HG02840 (cell line): ENCODE results near the gene ADAMTS7.
"Not testable (repeated sequence)": the region's sequence is repeated elsewhere in the genome, so short reads cannot be mapped to it uniquely, and the experiment has no call there.

Experiments
- ATAC-seq: cut with Tn5 transposase; IDR thresholded peaks from one replicate; pipeline ENCODE4 v1.9.1; 2021; ENCODE audit warnings: mild to moderate bottlenecking, moderate library complexity, moderate number of reproducible peaks; ENCODE audit not compliant: unreplicated experiment, low FRiP score

Gene ADAMTS7

DNA sequence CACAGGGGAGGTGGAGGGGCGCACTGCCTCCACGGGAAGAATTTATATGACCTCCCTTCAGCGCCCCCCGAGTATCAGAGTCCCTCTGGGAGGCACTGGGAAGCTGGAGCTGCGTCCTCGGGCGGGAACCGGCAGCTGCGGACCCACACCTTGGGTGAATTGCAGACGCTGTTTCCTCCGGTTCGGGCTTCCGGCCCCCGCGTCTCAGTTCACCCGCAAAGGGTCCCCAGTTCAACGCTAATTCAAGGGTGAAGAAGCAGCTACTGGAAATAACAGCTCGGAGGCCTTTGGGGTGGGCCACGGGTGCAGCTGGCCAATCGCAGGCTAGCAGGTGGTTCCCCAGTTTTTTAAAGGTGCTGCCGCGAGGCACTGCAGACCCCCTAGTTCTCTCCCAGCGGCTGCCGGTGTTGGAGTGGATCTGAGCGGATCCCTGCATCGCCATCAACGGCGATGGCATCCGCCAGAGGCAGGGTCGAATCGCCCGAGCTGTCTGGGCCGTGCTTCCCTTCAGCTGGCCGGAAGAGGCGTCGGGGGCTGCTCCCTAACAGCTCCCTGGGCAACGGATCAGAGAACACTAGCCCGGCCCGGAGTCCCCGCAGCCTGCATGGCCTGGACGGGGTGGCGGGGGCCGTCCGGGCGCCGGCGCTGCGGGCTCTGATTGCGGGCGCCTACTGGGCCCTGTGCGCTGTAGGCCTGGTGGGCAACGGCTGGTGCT, 19.4 kb upstream of the ADAMTS7 start:
- no peak for ATAC-seq

DNA sequence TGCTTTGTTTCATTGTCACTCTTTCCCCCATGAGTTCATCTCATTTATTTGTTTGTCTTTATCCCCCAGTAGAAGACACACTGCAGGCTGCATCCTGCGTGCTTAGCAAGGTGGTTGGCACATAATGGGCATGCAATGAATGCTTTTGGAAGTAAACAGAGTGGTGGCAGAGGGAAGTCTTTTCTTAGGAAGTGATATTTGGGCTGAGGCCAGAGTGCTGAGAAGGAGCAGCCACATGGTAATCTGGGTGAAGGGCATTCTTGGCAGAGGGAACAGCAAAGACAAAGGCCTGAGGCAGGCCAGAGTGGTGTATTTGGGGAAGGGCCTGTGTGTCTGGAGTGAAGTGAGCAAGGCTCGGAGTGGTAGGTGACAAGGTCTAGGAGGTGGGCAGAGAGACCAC, 17.7 kb upstream of the ADAMTS7 start:
- ATAC-seq = no peak

DNA sequence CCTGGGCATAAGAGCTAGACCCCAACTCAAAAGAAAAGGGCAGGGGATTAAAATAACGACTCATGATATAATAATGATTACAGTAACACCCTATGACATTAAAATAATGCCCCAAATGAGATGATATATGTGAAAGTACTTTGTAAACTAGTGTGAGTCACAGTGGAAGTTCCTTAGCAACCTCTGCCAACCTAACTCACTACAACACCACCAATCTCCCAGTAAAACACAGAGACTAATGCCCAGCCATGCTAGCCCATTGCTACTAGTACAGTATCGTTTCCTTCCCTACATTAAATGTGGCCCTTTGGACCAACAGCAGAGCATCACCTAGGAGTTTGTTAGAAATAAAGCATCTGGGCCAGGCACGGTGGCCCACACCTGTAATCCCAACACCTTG, 11.2 kb upstream of the ADAMTS7 start:
- no peak for ATAC-seq

DNA sequence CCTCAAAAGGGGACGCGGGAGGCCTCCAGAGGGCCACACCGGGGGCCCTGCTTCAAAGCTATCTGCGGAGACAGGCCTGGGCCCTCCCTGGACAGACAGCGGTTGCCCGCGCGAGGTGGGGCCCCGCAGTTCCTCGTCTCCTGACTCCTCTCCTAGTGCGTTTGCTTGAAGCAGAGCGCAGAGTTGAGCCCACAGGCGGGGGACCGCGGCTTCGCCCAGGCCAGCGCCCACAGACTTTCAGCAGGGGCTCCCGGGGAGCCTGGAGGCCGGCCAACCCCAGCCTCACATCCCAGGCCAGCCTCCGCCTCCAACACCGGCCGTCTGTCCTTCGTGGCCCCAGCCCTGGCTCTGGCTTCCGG, 540 bp upstream of the ADAMTS7 start:
- no peak for ATAC-seq

DNA sequence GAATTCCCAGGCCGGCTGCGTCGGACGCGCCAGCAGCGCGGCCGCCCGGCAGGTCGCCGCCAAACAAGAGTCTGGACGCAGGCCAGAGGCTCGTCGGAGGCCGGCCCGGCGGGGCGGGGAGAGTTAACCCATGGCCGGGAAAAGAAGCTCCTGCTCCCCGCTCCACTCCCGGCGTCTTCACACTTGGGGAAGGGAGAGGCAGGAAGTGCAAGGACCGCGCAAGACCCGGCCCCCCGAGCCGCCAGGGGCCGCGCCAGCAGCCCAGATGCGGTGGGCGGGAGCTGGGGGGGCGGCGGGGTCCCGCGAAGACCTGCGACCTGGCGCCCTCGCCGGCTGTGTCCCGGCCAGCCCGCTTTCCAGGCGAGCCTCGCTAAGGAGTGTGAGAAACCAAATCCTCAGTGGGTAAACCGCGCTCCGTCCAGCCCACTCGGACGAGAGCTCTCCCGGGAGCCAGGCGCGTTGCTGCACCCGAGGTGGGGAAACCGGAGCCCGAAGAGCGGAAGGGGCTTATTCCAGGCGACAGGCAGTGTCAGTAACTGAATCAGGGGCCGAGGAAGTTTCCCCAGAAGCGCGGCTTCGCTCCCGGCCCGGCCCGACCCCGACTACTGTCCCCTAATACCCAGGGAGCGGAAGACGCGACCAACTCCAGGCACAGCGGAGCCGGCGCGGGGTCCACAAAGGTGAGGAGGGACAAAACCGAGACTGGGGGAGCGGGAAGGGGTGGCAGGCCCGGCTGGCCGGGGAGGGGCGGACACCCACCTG, 721 bp downstream of the ADAMTS7 start:
- ATAC-seq = no peak

DNA sequence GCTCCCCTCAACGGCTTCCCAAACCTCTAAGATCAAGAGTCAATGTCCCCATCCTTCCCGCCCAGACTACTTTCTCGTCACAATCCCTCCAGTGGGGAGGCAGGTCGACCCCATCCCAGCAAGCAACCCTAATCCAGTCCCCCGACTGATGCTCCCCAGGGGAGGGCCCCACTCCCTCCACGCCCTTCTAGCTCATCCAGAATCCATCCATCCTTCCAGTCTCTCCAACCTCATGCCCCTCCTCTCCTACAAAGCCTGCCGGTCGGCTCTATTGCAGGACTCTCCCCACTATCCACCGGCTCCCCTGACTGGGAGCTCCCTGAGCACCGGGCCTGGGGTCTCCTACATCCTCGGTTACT, 1.3 kb downstream of the ADAMTS7 start:
- no peak for ATAC-seq

DNA sequence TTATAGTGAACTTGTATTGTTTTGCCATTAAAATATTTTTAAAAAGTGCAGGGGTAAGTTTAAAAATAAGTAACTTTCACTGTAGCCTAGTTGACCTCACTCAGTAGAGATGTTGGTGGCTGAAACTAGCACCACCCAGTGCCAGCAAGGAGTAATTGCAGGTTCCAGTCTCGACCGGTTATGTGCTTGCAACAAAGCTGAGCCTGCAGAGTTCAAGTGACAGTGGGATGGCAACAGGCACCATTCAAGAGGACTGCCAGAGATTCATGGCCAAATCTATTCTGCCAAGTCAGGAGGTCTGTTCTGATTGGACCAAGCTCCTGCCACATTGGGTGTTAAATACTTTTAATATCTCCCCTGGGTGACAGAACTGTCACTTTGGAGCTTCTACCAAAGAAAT, 2.7 kb downstream of the ADAMTS7 start:
- no peak for ATAC-seq

DNA sequence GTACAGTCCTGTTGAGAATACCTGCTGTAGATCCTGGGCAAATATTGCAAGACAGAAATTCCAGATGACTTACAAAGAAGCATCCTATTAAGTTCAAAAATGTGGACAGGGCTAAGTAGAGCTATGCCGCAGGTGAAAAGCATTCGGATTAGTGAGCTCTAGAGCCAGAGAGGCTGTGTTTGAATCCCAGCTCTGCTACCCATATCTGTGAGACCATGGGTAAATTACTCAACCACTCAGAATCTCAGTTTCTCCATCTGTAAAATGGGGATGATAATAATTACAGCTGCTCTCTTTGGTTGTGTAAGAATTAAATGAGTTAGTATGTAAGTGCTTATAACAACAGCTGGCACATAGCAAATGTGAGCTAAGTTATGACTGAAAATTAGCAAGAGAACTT, 3.9 kb downstream of the ADAMTS7 start:
- ATAC-seq = no peak

DNA sequence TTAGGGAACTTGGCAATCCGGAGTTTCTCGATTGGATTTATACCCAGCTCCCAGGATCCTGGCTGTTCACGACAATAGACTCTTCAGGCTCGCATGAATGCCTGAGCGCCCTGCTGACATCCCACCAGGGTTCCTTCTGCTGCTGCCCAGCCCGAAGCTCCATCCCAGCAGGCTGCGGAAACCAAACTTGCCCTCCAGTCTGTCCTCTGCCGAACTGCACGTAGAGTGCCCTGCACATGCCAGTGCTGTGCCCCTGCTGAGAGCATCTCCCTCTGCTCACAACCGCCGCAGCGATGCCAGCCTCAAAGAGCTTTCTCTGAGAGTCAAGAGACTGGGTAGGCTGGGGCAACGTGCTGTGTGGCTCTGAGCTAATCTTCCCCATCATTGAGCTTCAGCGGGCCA, 6.9 kb downstream of the ADAMTS7 start:
- ATAC-seq = no peak

DNA sequence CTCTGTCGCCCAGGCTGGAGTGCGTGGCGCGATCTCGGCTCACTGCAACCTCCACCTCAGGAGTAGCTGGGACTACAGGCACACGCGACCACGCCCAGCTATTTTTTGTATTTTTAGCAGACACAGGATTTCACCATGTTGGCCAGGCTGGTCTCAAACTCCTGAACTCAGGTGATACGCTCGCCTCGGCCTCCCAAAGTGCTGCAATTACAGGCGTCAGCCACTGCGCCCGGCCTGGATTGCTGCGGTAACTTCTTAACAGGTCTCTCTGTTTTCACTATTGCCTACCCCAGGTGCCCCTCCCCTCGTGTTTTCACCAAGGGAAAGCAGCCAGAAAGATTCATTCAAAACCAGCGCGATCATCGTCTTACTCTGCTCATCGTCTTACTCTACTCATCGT, 10.5 kb downstream of the ADAMTS7 start:
- ATAC-seq = no peak

DNA sequence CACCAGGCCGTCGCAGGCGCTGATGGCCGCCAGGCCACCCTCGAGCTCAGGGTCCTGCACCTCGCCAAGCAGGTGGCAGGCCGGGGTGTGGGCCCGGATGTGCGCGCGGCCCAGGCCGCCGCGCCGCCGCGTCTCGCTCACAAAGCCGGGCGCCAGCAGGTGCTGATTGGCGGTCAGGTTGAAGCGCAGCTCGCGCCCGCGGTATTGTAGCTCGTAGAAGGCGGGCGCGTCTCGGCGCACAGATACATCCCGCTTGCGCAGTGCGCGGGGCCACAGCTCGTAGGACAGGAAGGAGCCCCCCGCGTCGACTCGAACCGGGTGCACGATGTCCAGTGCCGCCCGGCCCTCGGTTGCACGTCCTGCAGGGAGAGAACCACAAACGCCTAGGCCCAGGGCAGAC, 11.1 kb downstream of the ADAMTS7 start:
- ATAC-seq = no peak

DNA sequence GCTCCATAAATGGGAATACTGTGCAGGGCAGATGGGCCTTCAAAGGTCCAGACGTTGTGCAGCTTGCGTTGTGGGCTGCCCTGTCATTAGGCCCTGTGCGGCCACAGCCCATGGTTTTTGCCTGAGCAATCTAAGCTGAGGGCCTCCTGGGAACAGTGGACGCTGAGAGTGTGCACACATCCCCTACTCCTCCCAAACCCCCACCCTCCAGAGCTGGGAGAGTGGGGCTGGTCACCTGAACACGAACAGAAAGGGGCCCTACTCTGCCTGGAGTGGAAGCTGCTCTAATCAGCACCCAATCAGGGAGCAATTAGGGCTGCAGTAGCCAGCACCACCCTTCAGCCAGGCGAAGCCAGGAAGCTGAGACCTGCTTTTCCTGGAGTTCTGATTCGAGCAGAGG, 12.2 kb downstream of the ADAMTS7 start:
- ATAC-seq = not testable (repeated sequence)

DNA sequence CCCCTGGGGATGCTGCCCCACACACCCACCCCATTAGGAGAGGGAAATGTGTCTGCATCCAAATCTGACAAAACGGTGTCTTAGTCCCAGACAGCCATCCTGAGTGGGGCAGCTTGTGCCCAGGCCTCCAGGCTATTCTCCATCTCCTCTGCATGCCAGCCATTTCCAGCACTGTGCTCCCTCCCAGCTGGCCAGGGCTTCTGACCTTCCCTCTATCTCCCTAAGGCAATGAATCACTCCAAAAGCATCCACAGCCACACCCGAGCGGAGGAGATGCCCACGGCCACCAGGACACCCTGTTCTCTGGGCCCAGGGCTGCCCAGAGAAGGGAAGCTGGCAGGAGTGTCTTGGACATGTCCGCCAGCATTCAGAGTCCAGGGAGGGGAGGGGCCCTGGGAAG, 12.9 kb downstream of the ADAMTS7 start:
- not testable (repeated sequence) for ATAC-seq

DNA sequence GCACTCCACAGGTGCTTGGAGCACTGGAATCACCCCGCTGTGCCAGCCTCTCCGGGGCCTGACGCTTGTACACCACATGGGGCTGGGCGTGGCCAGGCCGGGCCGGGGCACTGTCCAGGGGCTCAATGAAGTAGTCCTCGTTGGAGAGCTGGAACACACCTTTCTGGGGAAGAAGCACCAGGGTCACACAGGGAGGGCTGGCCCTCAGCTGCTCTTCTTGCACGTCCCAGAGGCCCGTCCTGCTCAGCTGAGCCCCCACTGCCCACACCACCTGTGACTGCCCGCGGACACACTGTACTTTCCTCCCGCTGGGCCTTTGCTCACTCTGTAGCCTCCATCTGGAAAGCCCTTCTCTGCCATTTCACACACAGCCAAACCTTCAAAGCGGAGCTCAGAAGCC, 13.3 kb downstream of the ADAMTS7 start:
- no peak for ATAC-seq

DNA sequence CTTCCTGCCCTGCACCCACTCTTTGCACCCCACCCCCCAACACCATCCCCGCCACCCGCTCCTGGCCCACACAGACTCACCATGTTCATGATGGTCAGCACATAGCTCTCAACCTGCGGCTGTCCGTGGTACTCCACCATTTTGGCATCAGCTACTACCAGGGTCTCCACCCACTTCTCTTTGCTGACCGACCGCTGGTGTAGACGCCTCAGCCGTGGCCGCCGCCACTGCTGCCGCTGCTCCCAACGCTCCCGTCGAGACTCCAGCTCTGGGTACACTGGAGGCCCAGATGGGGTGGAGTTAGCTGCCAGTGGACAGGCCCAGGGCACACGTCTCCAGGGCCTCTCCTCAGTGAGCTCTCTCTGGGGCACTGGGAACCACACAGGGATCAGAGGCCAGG, 14.8 kb downstream of the ADAMTS7 start:
- no peak for ATAC-seq

DNA sequence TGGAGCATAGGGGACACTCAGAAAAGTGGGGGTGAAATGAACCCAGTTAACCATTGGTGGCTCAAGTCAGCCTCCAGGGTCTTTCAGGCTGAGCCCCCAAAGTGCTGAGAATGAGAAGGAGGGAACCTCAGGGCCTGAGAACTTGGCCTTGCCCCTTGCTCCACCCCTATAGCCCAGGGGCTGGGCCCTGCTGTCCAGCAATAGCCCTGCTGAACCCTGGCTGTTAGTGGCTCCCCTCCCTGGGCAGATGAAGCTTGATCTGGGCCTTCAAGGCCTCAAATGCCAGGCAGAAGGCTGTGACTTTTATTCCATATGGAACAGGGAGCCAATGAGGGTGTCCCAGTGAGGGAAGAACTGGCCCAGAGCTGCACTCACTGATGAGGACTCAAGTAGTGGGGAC, 16.2 kb downstream of the ADAMTS7 start:
- no peak for ATAC-seq

DNA sequence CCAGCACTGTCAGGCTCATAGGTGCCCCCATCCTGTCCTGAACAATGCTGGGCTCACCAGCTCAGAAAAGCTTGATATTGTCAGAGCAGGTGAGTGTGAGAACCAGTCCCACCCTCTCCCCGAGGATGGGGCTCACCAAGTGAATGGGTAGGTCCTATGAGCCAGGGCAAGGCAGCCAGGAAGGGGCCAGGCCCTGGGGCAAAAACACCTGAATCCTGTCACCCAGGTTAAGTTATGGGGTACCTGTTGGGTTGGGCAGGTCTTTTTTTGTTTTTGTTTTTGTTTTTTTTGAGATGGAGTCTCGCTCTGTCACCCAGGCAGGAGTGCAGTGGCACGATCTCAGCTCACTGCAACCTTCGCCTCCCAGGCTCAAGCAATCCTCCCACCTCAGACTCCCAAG, 16.8 kb downstream of the ADAMTS7 start:
- ATAC-seq = not testable (repeated sequence)

DNA sequence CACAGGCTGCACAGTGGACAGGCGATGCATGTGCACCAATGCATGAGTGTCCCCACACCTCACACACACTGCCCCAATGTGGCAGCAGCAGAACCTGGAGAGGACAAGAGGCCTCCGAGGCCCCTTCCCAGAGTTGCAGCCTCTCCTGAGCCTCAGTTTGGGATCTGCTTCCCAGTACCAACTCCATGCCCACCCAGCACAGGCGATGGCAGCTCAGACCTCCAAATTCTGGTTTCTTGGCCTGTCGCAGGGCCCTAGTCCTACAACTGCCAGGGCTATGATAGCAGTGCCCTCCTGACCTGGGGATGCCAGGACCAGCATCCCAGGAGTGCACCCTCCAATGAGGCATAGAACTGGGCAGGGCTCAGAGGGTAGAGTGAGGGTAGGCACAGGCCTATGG, 19.9 kb downstream of the ADAMTS7 start:
- no peak for ATAC-seq

DNA sequence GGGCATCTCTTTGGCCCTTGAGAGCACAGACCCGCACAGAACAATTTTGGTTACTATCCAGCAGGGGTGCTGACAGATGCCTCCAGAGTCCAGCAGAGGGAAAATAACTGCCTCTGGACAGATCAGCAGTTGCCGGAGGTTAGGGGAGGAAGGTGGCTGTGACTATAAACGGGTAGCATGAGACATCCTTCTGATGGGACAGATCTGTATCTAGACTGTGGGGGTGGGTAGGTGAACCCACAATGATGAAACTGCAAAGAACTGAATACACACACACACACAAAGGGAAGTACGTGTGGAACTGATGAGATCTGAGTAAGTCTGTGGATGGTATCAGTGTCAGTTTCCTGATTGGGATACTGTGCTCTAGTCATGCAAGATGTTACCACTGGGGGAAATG, 21.2 kb downstream of the ADAMTS7 start:
- no peak for ATAC-seq

DNA sequence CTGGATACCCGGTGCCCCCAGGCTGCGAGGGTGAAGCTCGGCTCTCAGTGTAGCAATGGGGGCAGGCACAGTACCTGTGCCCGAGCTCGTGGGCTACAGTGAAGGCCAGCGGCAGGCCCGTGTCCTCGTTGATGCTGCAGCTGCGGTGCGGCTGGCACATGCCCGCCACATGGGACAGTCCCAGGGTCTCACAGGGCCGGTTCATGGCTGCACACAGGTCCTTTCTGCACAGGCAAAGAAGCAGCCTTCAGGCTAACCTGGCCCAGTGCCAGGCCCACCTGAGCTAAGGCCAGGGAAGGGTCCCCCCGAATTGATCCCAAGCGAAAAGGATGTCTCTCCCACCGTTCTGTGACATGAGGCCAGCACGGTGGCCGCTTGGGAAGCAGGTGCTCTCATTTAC, 21.6 kb downstream of the ADAMTS7 start:
- no peak for ATAC-seq

DNA sequence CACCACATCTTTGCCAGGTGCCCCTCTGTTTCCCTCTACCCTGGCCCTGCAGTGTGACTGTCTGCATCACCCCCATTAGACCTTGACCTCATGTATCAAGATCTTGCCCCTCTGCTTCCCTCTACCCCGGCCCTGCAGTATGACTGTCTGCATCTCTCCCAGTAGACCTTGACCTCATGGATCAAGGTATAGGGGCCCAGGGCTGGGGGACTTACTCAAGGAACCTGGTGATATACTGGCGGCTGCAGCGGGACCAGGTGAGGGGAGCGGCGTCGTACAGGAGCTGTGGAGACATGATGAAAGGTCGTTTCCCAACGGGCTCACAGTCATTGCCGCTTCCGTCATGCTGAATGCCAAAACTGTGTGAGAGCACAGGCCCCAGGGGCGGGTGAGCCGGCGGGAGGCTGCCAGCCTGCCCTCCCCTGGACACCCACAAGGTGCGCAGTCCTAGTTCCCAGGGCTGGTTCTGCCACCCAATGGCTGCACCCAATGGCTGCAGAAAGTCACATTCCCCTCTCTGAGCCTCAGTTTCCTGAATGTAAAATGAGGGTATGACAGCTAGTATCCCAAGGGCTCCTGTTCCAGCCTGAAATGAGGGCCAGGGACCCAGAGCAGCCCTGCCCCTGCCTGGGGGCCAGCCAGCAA, 23.1 kb downstream of the ADAMTS7 start:
- ATAC-seq = no peak

DNA sequence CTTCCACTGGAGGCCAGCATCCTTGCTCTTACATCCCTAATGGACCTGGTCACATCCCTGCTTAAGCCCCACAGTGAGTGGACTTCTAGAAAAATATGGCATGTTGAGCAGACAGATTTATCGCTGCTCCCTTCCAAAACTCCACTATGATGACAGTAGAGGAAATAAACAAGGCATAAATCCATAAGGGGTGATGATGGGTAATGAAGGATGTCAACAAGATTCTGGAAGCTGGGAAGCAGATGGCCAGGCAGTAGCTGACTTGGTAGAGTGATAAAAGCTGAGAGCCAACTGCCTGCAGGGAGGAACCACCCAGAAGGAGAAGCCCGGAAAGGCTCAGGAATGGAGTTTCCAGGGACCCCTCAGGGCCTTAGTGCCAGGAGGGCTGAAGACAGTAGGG, 28.9 kb downstream of the ADAMTS7 start:
- ATAC-seq = not testable (repeated sequence)
